Pancreas (tissue), 10 donors: ENCODE results near the gene ZNF263. TPM values are rescaled to one million over a fixed set of nuclear protein-coding genes. Genes with fewer than 3 reads are reported as not detected.

ENCODE experiments used
- ATAC-seq, 4 donors: fragments of 200-7000 bp; cut with Tn5 transposase; one replicate each; pipeline versions ENCODE4 v1.8.0 to v1.9.1; 2020; ENCODE audit warnings: mild to moderate bottlenecking in 4 of 4, moderate library complexity in 4 of 4
- DNase-seq, 6 donors: peaks; one replicate each; pipeline ENCODE4 v3.0.0-alpha.2; 2020
- FAIRE-seq: peaks from 2 replicates; lab custom pipeline; 2012; peaks lifted over from hg19 to GRCh38; lab: Jason Lieb, UNC
- H3K27ac ChIP-seq, 4 donors: fragments of 200-600 bp; sonication (generic); 1 replicate in 3 of 4; 2 replicates in 1 of 4; pipeline versions ENCODE4 v1.5.0 to v1.8.0; 2020
- H3K27me3 ChIP-seq, 4 donors: fragments of 200-600 bp; one replicate each; pipeline ENCODE4 v1.8.0; 2021
- H3K36me3 ChIP-seq, 3 donors: fragments of 200-600 bp; sonication (generic) in 1 of 3; one replicate each; pipeline versions ENCODE4 v1.5.0 to v1.8.0; 2020 to 2021
- H3K4me1 ChIP-seq, 3 donors: fragments of 200-600 bp; one replicate each; pipeline ENCODE4 v1.8.0; 2021
- H3K4me3 ChIP-seq, 4 donors: fragments of 200-600 bp; sonication (generic) in 2 of 4; one replicate each; pipeline versions ENCODE4 v1.5.0 to v1.8.0; 2020 to 2021
- H3K9me3 ChIP-seq, 4 donors: fragments of 200-600 bp; one replicate each; pipeline ENCODE4 v1.8.0; 2021
- CTCF ChIP-seq, 4 donors: fragments of 200-600 bp; sonication (generic) in 3 of 4; IDR thresholded peaks; one replicate each; pipeline versions ENCODE4 v1.5.0 to v1.8.0; 2021; ENCODE audit warnings: antibody characterized with exemption in 4 of 4
- WGBS, 2 donors: extraction: QIAGEN DNeasy Blood & Tissue Kit; methylation state at CpG; one replicate each; pipeline ENCODE4 v1.1.7; 2013; 5-methylcytosine and 5-hydroxymethylcytosine counted together
- intact Hi-C, 3 donors: fragments of 100-400 bp; cut with DNase I; formaldehyde crosslinking; loops; one replicate each; pipeline versions ENCODE4 v1.11.1 to v1.14.2; 2022
- polyA plus RNA-seq, 2 donors: library from polyadenylated mRNA; stranded (reverse); fragments of 200-250 nt; gene quantifications; one replicate each; pipeline ENCODE4 v1.2.3, GENCODE V29; 2013
- total RNA-seq, 6 donors: library from RNA; stranded (reverse); fragmentation: NEBNext Ultra II Directional in 4 of 6; extraction: Animal tissue kit (Norgen Biotek cat#: 25700) in 4 of 6; gene quantifications; one replicate each; pipeline versions ENCODE4 v1.2.1 to v1.2.4, GENCODE V29; 2021 to 2023
- donor health status: healthy with polysubstance abuse.
- donor health status: DM: no; HTN: no; CAD: no; lungs with moderate emphysema.
- donor health status: DM: no; HTN: no; CAD: no.
- donor health status: control.
- donor health status: control.
- donor health status: Bipolar disorder and iron deficiency.
- donor health status: DM: yes; HTN: yes; CAD: no.
- donor health status: DM: no; HTN: no; CAD: no.
- donor health status: DM: no; HTN: no; CAD: no.
- donor health status: DM: yes; HTN: yes; CAD: no.

The ZNF263 gene
- total and polyA plus RNA-seq, 8 donors, result 9.2 to 20.8 (median 11.0) TPM

DNA sequence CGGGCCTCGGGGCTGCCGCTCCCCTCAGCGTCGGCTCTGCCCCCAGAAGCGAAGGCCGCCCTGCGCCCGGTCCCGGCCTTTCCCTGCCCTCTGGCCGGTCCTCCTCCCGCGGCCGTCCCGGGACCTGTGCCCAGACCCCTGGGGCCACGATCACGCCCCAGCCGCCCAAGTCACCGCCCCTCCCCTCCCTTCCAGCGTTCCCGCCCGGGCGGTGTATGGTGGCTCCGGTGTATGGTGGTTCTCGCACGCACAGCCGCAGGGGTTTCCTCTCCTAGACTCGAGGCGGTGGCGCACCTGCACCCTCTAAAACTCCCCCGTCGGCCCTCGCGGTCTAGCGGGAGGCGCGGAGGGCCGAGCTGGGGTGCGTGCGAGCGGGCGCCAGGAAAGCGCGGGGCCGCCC, 11.9 kb downstream of the ZNF263 start:
- DNase-seq (no peak), ATAC-seq (no peak), FAIRE-seq (no peak)
- Histone ChIP-seq H3K27me3 (no peaks in the 10 kb centered on the region), H3K4me1 (no peaks in the 10 kb centered on the region), H3K4me3 (no peak overlapping the region), H3K36me3 (peaks cover 5 to 25% (median 12%) of the 10 kb centered on the region in 3 donors), H3K9me3 (peaks cover 0 to 4% (median 2%) of the 10 kb centered on the region in 4 donors), H3K27ac (no peak overlapping the region)
- 39 to 46% methylated on average over 41 to 45 of the region's 45 CpGs for WGBS, 2 donors
- intact Hi-C loops, result no loop called here
- no peak for TF ChIP-seq CTCF (IDR thresholded peaks at IDR 0.05)

GRCh38 chr16:3295783-3296182, 12.5 kb downstream of the ZNF263 start:
- H3K4me1 ChIP-seq, result no peaks in the 10 kb centered on the region
- ATAC-seq (no peak), FAIRE-seq (no peak), DNase-seq (no peak)
- H3K36me3 ChIP-seq, result peaks cover 5 to 21% (median 7%) of the 10 kb centered on the region in 3 donors
- H3K27ac ChIP-seq, result no peak overlapping the region
- no peaks in the 10 kb centered on the region for H3K27me3 ChIP-seq
- no peak overlapping the region for H3K4me3 ChIP-seq
- intact Hi-C loops, result no loop called here
- H3K9me3 ChIP-seq, result peaks cover 0 to 4% (median 2%) of the 10 kb centered on the region in 4 donors
- TF ChIP-seq CTCF (IDR thresholded peaks at IDR 0.05), result no peak
- 65 to 67% methylated on average over 13 of the region's 13 CpGs for WGBS, 2 donors

DNA sequence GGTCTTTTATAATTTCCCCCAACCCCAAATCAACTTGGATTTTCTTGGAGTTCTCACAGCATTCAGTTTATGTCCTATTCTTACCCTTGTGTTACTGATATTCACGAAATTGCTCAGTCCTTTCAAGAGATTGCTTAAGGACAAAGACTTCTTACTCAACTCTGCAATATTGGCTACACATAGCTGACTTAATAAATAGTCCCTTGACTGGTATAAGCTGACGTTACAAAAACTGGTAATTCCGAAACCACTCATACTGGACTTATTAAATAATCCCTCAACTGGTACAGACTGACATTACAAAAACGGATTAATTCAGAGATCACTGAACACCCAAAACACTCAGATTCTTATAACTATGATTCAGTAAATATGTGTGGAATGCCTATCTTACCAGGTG, 21.1 kb downstream of the ZNF263 start:
- TF ChIP-seq CTCF (IDR thresholded peaks at IDR 0.05), result no peak
- no peak for DNase-seq
- Histone ChIP-seq H3K4me1 (no peaks in the 10 kb centered on the region), H3K9me3 (peaks cover 0 to 4% (median 1%) of the 10 kb centered on the region in 4 donors), H3K36me3 (peaks cover 6 to 24% (median 9%) of the 10 kb centered on the region in 3 donors), H3K4me3 (peak overlapping the region in 3 of 4 donors; percentile 55 to 92 (median 63)), H3K27me3 (no peaks in the 10 kb centered on the region), H3K27ac (no peak overlapping the region)
- FAIRE-seq, result no peak
- WGBS, 2 donors, result 72 to 78% methylated on average over 4 of the region's 4 CpGs
- ATAC-seq, result no peak
- intact Hi-C loops, result no loop called here

DNA sequence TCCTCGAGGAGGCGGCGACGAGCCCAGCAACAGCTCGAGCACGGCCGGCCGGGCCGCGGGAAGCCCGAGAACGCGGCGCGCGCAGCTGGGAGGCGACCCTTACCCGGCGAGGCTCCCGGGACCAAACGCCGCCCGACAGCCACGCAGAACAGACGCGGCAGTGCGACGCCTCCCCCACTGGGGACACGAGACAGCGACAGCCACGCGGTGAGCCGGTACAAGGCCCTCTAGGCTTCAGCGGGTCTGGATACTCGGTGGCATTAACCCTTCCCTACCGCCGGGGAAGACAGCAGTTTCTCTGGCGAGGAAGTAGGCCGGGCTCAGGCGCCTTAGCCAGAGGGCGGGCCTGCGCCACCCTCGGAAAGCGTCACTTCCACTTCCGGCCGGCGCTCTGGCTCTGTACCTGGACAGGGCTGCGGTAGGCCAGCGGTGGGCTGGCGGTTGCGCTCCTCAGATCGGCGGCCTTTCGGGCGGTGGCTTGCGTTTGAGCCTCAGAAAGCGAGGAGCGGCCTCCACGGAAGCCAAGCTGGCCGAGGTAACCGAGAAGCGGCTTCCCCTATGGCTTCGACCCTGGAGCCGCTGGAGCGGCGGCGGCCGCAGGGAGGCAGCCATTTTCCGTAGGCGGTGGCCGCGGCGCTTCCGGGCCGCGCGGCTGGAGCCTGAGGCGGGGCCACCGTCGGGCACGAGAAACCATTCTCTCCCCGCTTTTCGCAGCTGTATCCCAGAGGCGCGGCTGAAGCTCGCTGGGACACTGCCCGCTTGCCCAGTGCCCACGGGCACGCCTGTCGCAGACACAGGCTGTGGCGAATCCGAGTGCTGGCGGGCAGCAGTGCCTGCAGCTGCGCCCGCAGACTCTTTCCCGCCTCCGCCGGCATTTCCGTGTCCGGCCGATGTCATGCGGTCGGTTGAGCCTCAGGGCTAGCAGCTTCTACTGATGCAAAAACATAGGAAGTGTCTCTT, 22.1 kb downstream of the ZNF263 start, which contains the start of the genes TIGD7 and ZNF75A:
Gene TIGD7, minus strand, starts transcription at position 322 of the 960 bp plus-strand sequence. CDS start 4,816 bp downstream, outside the sequence.
Gene ZNF75A, plus strand, starts transcription at position 389 of the 960 bp plus-strand sequence. CDS start 2,932 bp downstream, outside the sequence.
- H3K4me3 ChIP-seq, result peak within 1 kb of the TSS; percentile 55 to 92 (median 62)
- no peak for FAIRE-seq
- 1 to 2% methylated on average over 103 of the region's 103 CpGs for WGBS, 2 donors
- no peaks in the 10 kb centered on the region for H3K27me3 ChIP-seq
- H3K4me1 ChIP-seq, result no peaks in the 10 kb centered on the region
- ATAC-seq, result peak; percentile 98 to 100 (median 99)
- intact Hi-C loops, result no loop called here
- no peak for TF ChIP-seq CTCF (IDR thresholded peaks at IDR 0.05)
- H3K27ac ChIP-seq, result peak within 1 kb of the TSS; percentile 66 to 92 (median 84)
- H3K36me3 ChIP-seq, result peaks cover 6 to 15% (median 9%) of the 10 kb centered on the region in 3 donors
- peak; percentile 79 to 90 (median 86) for DNase-seq
- peaks cover 0 to 4% (median 1%) of the 10 kb centered on the region in 4 donors for H3K9me3 ChIP-seq
